Suppressor macrophage (primary cell): ENCODE results near the gene ING3.
A peak's percentile ranks its signal among the peaks of the same experiment; 100 is the strongest.

Experiments used
- DNase-seq, 4 experiments: peaks; one replicate each; pipeline ENCODE4 v3.0.0-alpha.2; 2020 to 2022
- total RNA-seq, 17 experiments: gene quantifications; one replicate each; lab custom pipeline; 2026; ENCODE audit warnings: mixed read lengths in 6 of 17, inconsistent platforms in 3 of 17; lab: John Stamatoyannopoulos, UW

Gene ING3
- total RNA-seq = 11.3 to 26.4 (median 15.6) reads per million in 17 experiments

- DNase-seq = peak; percentile 98 to 99 (median 98)
Observed at GRCh38 chr7:120950539-120951308, at the start of gene ING3. Gene ING3, plus strand, starts transcription at chr7:120950777. Its CDS starts 120 bp downstream, at chr7:120950897.

DNA sequence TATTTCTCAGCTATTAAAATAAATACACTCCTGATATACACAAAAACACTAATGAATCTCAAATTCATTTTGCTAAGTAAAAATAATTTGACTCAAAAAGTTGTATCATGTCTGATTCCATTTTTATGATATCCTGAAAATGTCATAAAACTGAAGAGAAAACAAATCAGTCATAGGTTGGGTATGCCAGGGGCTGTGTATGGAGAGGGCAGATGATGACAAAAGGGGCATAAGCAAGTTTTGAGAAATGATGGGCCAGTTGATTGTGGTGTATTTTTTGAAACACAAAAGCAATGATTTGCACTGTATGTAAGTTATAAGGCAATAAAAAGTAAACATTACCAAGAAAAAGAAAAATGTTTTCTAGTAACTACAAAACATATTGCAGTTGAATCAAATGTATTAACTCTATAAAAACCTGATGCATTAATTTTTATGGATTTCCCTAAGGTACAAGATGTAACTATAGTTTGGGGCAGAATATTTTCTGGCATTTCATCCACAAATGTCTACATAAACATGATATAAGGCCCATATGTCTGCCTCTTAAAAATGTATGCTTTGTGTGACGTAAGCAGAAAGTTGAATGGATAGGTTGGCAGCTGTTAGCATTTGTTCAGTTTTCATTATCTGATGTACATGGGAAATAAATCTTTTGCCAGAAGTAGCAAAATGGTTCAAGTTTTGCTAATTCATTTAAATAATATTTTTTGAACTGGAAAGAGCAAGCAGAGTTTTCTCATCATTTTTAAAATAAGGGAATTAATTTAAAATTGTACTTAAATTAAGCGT, 35.1 kb upstream of the ING3 start:
- no peak for DNase-seq

DNA sequence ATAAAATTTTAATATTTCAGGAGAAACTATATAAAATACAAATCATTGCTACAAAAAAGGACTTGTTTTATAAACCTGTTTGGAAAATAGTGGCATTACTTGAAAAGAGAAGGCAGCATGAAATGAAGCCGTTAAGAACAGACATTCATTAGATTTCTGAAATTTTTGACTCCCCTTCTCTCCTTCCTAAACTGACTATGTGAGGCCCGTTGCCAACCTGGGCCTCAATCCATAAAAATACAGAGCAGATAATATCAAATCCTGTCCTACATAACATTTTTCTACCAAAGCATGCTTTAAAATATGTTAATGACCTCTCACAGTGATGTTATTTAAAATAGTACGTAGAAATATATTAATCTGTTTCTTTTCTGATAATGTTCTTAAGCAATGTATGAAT, 34.5 kb upstream of the ING3 start:
- DNase-seq = no peak

- no peak for DNase-seq
Observed at GRCh38 chr7:120916538-120916937, 34.0 kb upstream of the ING3 start.

GRCh38 chr7:120919466-120919865, 31.1 kb upstream of the ING3 start:
- DNase-seq = no peak

GRCh38 chr7:120920034-120920433, 30.5 kb upstream of the ING3 start:
- no peak for DNase-seq

DNA sequence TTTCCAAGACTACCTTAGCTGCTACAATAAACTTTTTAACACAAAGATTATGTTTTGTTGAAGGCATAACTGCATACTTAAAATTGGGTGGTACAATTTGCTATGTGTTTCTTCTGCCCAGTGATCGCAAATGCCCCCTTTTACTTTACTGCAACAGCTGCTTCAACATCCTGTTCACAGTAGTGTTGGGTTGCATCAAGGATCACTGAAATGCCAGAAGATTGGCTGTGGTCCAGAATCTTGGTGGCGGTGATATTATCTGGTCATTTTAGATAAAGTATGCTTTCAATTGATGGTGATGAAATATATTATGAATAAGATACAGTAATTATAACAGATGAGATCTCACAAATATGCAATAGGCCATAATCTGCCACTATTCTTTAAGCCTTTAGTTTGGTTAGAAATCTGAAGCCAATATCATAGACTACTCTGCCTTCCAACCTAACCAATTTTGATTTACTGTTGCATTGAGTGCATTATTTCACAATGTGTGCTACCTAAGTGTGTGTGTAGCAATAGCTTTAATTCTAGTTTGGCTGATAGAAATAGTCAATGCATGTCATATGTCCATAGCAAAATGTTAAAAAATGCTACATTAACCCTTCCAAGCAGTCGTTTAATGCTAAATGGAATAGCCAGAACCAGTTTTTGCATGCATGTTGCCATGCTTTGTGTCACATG, 29.8 kb upstream of the ING3 start:
- no peak for DNase-seq

DNA sequence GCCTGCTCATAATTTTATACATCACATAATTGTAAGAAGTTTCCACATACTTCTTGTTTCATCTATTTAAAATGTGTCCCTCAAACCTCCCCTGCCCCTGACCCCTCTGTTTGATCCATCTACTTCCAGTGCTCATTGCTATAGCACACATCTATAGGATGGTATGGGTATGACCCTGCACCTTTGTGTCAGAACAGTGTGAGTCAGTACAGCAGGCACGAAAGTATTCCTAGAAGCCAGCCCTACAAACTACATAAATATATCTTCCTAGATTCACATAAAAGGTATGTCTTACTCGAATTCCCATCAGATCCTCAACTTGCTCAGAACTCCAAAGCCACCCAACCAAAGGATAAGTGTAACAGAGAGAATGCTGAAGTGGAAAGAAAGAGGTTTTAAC, 25.7 kb upstream of the ING3 start:
- DNase-seq = no peak

GRCh38 chr7:120925392-120925791, 25.2 kb upstream of the ING3 start:
- DNase-seq = no peak

DNA sequence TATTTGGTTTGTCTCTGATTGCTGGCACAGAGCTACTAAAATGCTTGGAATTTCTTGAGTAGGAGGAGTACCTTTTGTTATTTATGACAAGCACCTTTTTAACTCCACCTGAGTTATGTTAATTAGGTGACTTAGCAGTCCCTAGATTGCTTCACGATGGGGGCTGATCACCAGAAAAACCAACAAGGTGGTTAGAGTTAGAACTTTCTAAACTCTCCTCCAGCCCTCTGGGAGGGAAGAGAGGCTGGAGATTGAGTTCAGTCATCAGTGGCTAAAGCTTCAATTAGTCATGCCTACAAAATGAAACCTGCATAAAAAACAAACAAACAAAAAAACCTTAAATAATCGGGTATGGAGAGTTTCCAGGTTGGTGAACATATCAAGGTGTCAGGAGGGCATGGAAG, 23.6 kb upstream of the ING3 start:
- no peak for DNase-seq

- peak in 3 of 4 experiments; percentile 15 to 20 (median 16) for DNase-seq
Observed at GRCh38 chr7:120927454-120928103, 23.0 kb upstream of the ING3 start.

DNA sequence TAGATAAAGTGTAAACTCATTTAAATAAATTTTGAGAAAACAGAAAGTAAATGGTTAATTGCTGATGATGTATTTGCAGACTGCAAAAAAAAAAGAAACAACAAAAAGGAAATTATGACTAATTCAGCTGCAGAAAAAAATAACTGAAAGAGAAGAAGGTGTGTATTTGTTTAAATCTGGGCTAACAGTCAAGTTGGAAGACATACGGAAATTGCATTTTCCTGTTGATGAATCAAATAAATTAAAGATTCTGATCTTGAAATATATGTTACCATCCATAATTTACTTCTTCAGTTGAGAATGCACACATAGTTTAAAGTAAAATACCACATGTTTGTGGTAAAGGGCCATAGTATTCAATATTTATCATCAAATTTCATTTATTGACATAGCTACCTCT, 19.3 kb upstream of the ING3 start:
- DNase-seq = peak in 2 of 4 experiments; percentile 10 to 15

- DNase-seq = peak in 3 of 4 experiments; percentile 9 to 19 (median 17)
Observed at GRCh38 chr7:120933475-120933874, 17.1 kb upstream of the ING3 start.

DNA sequence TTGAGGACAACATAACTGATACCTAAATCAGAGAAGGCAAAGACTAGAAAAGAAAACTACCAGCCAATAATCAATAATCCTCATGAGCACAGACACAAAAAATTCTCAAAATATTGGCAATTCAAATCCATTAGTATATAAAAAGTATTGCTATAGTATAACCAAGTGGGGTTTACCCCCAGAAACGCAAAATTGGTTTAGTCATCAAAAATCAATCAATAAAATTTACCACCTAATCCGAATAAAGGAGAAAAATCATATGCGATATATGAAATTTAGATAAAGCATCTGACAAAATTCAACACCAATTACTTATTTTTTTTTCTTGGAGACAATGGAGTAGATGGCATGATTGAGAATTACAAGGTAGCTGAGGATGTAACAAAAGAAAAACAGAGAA, 11.2 kb upstream of the ING3 start:
- no peak for DNase-seq

- peak in 3 of 4 experiments; percentile 8 to 70 (median 58) for DNase-seq
Observed at GRCh38 chr7:120941064-120941463, 9.5 kb upstream of the ING3 start.

DNA sequence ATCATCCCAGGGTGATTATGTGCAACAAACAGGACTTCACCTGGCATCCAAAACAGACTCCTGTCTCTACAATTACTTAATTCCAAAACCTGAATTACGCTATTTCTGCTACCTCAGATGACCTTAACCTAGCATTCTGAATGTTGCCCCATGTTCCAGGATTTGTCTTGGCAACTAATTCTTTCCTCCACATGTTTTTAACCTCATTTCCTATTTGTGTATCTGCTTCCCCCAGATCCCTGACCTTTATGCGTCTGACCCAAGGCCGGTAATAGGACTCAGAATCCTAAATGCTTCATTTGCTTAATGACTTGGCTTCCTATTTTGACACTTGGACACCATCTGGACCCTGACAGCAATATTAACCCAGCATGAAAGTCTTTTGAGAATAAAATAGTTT, 8.7 kb upstream of the ING3 start:
- DNase-seq = peak in 1 of 4 experiments; percentile 3

DNA sequence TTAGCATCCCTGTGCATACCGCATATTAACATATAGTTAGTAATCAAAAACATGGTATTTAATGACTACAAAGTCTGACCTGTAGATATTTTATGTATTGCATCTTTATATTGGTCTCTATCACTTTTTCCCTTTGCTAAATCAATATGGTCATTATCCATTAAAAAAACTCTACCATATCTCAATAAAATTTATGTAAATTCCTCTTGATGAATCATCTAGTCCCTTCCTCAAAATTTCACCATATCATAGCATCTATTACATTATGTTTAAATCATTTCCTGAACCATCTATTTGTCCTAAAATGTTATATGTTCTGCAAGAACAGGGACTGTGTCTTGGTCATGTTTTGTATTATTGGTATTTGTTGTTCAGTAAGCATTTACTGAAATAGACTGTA, 7.7 kb upstream of the ING3 start:
- no peak for DNase-seq

- DNase-seq = no peak
Observed at GRCh38 chr7:120944826-120945562, 5.6 kb upstream of the ING3 start.

GRCh38 chr7:120947980-120948379, 2.6 kb upstream of the ING3 start:
- no peak for DNase-seq

DNA sequence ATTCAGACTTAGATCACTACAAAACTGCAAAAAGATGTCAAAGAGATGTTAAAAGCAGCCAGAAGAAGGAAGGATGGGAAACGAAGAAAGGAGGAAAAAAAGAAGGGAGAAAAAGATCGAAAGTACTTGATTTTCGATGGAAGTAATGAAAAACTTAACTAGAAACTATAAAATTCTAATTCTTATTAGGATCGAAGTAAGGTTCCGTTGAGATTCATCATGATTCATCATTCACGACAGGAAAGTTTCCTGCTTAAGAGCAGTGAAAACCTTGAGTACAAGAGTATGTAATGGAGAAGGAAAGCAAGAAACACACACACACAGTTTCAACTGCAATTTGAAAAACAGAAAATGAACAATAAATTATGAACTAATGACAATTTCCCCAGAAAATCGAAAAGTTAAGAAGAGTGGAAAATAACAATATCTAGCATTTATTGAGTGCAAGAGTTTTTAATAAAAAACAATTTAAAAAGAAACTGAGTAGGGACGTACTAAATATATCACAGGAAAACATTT, 1.1 kb upstream of the ING3 start:
- DNase-seq = peak in 1 of 4 experiments; percentile 10

DNA sequence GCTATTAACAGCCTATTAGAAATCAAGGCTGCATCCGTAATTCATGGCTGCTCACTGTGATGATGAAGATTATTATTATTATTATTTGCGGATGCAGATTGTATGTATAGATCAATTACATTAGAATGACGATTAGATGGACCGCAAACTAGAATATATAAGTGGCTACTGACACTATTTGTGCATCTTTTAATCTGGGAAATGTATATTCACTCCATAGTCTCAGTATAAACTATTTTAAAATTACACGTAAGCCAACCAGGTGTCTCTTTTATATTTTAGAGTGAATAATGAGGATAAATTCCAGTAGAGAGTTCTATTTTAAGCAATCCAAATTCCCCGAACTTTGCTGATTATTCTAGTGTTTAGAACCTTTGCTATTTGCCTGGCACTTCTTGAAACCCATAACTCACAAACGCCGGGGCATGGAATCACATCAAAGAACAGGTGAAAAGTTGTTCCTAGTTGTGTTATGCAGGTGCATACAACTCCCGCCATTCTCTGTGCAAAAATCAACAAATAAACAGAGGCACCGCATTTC, 509 bp upstream of the ING3 start:
- no peak for DNase-seq
